ENCODE measurements around the gene BSCL2.
"Not testable (repeated sequence)": the region's sequence is repeated elsewhere in the genome, so short reads cannot be mapped to it uniquely, and the experiment has no call there.

Gene BSCL2

DNA sequence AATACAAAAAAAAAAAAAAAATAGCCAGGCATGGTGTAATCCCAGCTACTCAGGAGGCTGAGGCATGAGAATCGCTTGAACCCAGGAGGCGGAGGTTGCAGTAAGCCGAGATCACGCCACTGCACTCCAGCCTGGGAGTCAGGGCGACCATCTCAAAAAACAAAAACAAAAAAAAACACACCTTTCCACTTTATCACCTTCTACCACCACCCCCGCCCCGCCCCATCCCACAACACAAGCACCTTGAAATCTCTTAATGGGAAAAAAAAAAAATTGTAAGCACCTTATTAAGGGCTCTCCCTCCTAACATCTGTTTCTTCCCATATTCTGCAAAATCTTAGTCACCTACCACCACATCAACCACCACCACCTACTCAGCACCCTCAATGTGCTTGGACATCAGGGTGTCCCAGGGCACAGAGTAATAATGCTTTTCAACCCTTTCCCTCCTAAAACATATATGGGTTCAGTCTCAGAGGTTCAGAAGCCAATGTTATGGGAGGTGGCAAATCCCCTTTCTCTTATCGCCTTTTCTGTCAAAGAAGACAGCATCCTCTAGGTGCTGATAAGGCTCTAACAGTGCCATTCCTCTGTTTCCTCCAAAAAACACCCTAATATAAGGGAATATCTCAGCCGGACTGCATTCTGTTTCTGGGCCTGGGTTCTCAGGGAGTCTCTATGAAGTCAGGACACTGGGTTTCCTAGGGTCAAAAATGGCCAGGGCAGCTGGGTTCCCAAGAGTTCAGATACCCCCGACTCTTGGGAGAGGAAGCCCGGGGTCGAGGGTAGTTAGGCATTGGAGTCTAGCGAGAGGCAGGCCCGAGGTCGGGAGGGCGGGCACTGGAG is 54.8 kb downstream of the BSCL2 start:
- no peak for DNase-seq

DNA sequence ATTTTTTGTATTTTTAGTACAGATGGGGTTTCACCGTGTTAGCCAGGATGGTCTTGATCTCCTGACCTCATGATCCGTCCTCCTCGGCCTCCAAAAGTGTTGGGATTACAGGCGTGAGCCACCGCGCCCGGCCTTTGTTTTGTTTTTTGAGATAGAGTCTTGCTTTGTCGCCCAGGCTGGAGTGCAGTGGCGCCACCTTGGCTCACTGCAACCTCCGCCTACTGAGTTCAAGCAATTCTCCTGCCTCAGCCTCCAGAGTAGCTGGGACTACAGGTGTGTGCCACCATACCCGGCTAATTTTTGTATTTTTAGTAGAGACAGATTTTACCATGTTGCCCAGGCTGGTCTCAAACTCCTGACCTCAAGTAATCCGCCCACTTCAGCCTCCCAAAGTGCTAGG is 56.9 kb downstream of the BSCL2 start:
- not testable (repeated sequence) for DNase-seq

DNA sequence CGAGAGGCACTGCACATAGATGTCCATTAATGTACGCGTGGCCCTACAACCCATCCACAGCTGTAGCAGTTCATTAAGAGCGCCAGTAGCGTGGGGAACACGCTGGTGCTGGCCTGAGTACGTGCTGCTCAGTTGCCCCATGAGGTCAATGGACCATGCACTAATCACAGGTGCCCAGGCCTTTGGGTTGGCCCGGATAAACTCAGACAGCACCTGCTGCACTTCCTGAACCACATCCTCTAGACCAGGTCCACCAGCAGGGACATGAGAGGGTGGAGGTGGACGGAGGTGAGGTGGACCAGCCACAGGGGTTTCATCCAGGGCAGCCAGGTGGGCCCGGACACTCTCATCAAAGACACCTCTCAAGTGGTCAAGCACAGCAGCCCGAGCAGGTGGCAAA is 57.7 kb downstream of the BSCL2 start:
- DNase-seq: no peak

GRCh38 chr11:62648967-62649364 is 58.3 kb downstream of the BSCL2 start:
- no peak for DNase-seq

DNA sequence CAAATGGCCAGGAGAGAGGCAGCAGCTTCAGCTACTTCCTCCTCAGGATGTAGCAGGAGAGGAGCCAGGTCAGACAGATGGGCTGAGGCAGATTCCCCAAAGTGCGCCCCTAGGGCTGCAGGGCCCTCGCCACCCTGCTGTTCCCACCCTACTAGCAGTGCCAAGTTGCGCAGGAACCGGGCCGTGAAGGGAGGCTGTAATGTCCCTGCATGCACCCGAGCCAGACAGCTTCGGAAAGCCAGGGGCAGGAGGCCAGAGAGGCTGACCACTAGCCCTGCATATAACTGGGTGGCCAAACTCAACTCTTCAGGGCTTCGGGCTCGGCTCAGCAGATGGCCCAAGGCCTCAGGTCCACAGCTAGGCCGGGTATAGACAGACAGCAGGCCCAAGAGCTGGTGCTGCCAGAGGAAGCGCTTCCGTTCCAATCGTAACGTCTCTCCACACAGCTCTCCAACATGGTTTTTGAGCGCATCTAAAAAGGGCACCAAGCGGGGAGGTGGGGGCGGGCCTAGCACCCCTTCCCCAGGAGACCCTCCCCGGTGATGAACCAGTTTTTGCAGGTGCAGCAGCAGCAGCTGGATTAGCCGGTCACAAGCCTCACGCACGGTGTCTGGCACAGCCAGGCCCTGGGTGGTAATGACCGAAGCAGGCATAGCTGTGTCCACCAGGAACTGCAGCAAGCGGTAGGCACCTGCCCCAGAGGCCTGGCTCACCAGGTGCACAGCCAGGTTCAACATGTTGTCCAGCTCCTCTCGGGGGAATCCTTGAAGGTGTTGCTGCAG is 58.8 kb downstream of the BSCL2 start:
- DNase-seq: no peak

DNA sequence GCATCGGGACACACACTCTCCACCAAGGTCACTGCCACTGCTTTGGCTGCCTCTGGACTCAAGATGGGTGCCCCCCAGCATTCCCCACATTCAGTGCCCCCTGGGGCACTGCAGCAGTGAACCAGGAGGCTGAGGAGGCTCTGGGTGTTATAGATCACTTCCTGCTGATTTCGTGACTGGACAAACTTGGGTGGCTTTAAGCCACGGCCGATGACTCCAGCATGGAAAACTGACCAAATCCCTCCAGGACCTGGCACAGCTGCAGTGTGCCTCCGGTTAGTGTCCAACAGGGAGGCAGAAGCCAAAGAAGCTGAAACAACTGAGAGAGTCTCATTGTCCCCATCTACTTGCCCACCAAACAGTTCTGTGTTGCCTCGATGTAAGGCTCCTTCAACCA is 59.6 kb downstream of the BSCL2 start:
- no peak for DNase-seq

DNA sequence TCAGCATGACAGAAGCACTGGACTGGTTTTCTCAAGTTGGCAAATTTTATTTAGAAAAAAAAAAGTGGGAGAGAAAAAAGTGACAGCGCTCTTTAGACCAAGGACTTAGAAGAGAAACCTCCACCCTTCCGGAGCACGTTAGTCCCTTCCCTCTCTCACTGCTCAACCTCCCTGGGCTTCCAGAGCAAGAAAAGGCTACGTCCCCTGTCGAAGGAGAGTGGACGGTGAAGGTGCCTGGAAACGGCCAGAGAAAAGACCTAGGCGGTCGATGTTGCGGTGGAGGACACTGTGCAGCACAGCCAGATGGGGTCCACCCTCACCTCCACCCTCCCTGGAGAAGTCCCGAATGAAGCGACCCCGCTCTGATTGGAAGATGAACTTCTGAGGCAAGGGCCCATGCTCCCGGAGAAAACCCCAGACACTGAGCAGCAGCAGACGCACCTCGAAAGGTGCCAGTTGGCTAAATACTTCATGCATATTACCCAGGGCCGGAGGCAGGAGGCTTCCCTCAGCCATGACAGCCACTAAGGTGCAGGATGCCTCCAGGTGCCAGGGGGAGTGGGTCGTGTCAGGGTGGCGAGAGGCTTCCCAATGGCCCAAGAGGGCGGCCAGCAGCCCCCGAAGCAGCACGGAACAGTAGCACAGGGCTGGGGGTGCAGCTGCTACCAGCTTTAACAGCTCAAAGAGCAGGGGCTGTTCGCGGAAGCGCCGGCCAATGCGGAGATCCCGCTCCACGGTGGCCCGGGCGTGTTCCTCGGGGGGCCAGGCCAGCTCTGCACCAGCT is 60.2 kb downstream of the BSCL2 start:
- no peak for DNase-seq

DNA sequence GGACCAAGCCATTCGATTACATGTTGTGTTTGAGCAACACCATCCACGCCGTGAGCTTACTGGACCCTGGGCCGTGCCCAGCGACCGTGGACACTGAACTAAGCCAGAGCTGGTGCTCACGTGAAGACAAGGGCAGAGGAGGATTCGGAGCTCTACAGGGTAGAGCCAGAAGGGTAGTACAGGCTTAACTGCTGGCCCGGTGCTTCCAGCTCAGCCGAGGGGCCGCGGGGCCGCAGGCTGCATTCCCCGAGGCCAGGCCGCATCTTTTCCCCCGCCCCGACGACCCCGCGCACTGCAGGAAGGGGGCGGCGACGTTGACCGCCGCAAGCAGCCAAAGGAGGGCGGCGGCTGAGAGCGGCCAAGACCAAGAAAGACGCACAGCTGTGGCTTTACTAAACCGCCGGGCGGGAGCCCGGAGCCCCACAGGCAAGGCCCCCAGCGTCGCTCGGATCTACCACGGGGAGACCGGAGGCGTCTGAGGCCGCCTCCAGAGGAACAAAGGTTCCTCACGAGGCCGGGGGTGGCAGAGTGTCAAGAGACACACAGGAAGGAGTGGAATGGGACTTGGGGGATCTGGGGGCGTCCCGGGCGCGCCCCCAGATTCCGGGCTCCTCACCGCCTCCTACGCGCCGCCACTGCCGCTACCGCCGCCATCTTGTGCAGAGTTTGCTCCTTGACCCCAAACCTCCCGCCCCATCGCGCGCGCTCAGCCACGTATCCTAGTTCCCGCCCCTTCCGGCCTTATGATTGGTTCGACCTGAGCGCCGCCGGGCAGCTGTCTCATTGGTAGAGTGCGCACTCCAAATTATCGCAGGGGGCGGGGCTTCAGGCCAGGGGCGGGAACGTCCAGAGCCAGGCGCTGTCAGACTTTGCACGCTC is 61.0 kb downstream of the BSCL2 start, which contains the start of gene GANAB:
Gene GANAB (minus strand): TSS at position 668 of the 879 bp plus-strand sequence. CDS start 14 bp downstream, at position 654.
- peak; percentile 94 to 97 for DNase-seq

- no peak for DNase-seq
Observed at GRCh38 chr11:62645671-62645945, 61.6 kb downstream of the BSCL2 start.

DNA sequence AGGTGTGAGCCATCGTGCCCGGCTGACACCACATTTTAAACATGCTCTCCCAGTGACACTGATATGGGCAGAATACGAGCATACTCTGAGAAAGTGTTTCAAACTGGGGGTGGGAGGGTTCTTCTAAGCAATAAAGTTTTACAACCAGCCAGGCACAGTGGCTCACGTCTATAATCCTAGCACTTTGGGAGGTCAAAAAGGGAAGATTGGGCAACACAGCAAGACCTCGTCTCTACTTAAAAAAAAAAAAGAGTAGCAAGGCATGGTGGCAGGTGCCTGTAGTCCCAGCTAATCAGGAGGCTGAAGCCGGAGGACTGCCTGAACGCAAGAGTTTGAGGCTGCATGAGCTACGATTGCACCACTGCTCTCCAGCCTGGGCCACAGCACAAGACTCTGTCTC is 63.0 kb downstream of the BSCL2 start:
- DNase-seq: no peak

Measured in NCI-H187 (cell line).